ENCODE measurements around the gene METTL16.

Gene METTL16

GRCh38 chr17:2380950-2381649 is 130.6 kb downstream of the METTL16 start:
- H3K9me3 ChIP-seq (ENCODE audit: low read length) = no peaks in the 10 kb centered on the region
- H3K36me3 ChIP-seq (ENCODE audit: insufficient read depth, low read length) = peaks cover 40% of the 10 kb centered on the region
- H2AFZ ChIP-seq (ENCODE audit: low read depth, low read length) = no peak overlapping the region
- H3K4me1 ChIP-seq (ENCODE audit: insufficient read depth, low read length) = peaks cover 25% of the 10 kb centered on the region
- no peaks in the 10 kb centered on the region for H3K27me3 ChIP-seq (ENCODE audit: insufficient read depth, low read length)
- H3K4me3 ChIP-seq (ENCODE audit: low read length) = no peak overlapping the region

DNA sequence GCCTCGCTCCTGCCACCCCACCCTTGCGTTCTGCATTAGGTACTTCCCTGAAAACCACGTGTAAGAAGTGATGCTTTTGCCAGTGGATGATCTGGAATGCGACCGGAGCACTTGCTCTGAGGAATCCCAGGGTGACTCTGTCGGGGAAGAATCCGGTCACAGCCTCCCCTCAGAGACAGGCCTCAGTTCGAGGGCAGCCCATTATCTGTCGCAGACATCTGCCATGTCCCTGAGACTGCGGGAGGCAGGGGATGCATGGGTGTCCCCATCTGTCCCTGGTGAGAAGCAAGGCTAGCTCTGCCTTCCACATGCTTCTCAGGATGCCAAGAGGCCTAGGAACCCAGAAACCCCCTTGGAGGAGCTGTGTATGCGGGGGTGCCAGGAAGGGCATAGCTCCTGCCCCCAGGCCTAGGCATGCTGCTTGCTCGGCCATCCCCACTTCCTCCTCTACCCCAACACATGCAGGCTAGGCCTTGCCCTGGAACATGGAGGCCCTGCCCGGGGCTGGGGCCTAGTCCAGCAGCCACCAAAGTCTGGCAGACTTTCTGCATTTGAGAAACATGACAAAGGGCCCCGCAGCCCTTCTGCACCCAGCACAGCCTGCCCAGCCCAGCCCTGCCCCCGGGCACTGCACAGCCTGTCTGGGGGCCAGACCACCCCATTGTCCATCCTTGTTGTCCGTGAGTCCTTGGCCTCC is 131.3 kb downstream of the METTL16 start:
- H2AFZ ChIP-seq (ENCODE audit: low read depth, low read length) = no peak overlapping the region
- no peak overlapping the region for H3K4me3 ChIP-seq (ENCODE audit: low read length)
- no peaks in the 10 kb centered on the region for H3K9me3 ChIP-seq (ENCODE audit: low read length)
- no peaks in the 10 kb centered on the region for H3K27me3 ChIP-seq (ENCODE audit: insufficient read depth, low read length)
- peaks cover 47% of the 10 kb centered on the region for H3K36me3 ChIP-seq (ENCODE audit: insufficient read depth, low read length)
- peaks cover 18% of the 10 kb centered on the region for H3K4me1 ChIP-seq (ENCODE audit: insufficient read depth, low read length)

GRCh38 chr17:2379489-2380225 is 132.0 kb downstream of the METTL16 start:
- H2AFZ ChIP-seq (ENCODE audit: low read depth, low read length) = no peak overlapping the region
- peaks cover 11% of the 10 kb centered on the region for H3K4me1 ChIP-seq (ENCODE audit: insufficient read depth, low read length)
- no peaks in the 10 kb centered on the region for H3K9me3 ChIP-seq (ENCODE audit: low read length)
- no peaks in the 10 kb centered on the region for H3K27me3 ChIP-seq (ENCODE audit: insufficient read depth, low read length)
- no peak overlapping the region for H3K4me3 ChIP-seq (ENCODE audit: low read length)
- H3K36me3 ChIP-seq (ENCODE audit: insufficient read depth, low read length) = peaks cover 50% of the 10 kb centered on the region

DNA sequence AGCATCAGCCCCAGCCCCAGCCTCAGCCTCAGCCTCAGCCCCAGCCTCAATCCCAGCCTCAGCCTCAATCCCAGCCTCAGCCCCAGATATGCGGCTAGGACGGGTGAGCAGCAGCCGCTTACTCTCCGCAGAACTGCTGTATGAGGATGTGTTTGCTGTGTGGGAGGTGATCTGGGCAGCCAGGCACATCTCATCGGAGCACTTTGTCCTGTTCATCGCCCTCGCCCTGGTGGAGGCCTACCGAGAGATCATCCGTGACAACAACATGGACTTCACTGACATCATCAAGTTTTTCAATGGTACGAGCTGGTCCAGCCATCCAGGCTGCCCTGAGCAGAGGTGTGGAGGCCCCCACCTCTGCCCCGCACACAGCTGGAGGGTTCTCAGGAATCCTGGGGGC is 132.8 kb downstream of the METTL16 start:
- Histone ChIP-seq H3K36me3 (ENCODE audit: insufficient read depth, low read length) (peaks cover 51% of the 10 kb centered on the region), H2AFZ (ENCODE audit: low read depth, low read length) (no peak overlapping the region), H3K27me3 (ENCODE audit: insufficient read depth, low read length) (no peaks in the 10 kb centered on the region), H3K9me3 (ENCODE audit: low read length) (no peaks in the 10 kb centered on the region), H3K4me1 (ENCODE audit: insufficient read depth, low read length) (peaks cover 4% of the 10 kb centered on the region), H3K4me3 (ENCODE audit: low read length) (no peak overlapping the region)

DNA sequence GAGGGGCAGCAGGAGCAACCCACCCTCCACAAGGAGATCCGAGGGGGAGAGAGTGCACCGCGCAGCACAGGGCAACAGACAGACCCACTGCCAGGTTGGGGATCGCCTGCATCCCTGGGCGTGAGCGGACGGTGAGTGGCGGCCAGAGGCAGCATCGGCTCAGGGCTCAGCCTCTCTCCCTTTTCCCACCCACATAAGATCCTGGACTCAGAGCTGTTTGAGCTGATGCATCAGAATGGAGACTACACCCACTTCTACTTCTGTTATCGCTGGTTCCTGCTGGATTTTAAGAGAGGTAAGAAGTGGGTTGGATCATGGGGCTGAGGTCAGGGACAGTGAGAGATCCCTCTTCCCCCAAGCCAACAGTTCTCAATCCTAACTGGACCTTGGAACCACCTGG is 134.0 kb downstream of the METTL16 start:
- Histone ChIP-seq H2AFZ (ENCODE audit: low read depth, low read length) (no peak overlapping the region), H3K36me3 (ENCODE audit: insufficient read depth, low read length) (peaks cover 64% of the 10 kb centered on the region), H3K4me3 (ENCODE audit: low read length) (no peak overlapping the region), H3K4me1 (ENCODE audit: insufficient read depth, low read length) (no peaks in the 10 kb centered on the region), H3K27me3 (ENCODE audit: insufficient read depth, low read length) (no peaks in the 10 kb centered on the region), H3K9me3 (ENCODE audit: low read length) (no peaks in the 10 kb centered on the region)

- Histone ChIP-seq H3K27me3 (ENCODE audit: insufficient read depth, low read length) (no peaks in the 10 kb centered on the region), H3K4me1 (ENCODE audit: insufficient read depth, low read length) (no peaks in the 10 kb centered on the region), H3K36me3 (ENCODE audit: insufficient read depth, low read length) (peaks cover 63% of the 10 kb centered on the region), H3K4me3 (ENCODE audit: low read length) (no peak overlapping the region), H2AFZ (ENCODE audit: low read depth, low read length) (no peak overlapping the region), H3K9me3 (ENCODE audit: low read length) (no peaks in the 10 kb centered on the region)
Observed at GRCh38 chr17:2376107-2376506, 135.6 kb downstream of the METTL16 start.

DNA sequence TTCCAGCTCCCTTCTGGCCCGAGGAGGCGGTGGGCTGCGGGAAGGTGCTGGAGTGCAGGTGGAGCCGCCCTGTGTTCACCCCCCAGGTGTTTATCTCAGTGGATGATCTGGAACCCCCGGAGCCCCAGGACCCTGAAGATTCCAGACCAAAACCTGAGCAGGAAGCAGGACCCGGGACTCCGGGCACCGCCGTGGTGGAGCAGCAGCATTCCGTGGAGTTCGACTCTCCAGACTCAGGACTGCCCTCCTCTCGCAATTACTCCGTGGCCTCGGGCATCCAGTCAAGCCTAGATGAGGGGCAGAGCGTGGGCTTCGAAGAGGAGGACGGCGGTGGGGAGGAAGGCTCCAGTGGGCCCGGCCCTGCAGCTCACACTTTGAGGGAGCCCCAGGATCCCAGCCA is 136.3 kb downstream of the METTL16 start:
- H2AFZ ChIP-seq (ENCODE audit: low read depth, low read length) = no peak overlapping the region
- H3K27me3 ChIP-seq (ENCODE audit: insufficient read depth, low read length) = no peaks in the 10 kb centered on the region
- H3K4me1 ChIP-seq (ENCODE audit: insufficient read depth, low read length) = no peaks in the 10 kb centered on the region
- H3K4me3 ChIP-seq (ENCODE audit: low read length) = no peak overlapping the region
- peaks cover 61% of the 10 kb centered on the region for H3K36me3 ChIP-seq (ENCODE audit: insufficient read depth, low read length)
- H3K9me3 ChIP-seq (ENCODE audit: low read length) = no peaks in the 10 kb centered on the region

DNA sequence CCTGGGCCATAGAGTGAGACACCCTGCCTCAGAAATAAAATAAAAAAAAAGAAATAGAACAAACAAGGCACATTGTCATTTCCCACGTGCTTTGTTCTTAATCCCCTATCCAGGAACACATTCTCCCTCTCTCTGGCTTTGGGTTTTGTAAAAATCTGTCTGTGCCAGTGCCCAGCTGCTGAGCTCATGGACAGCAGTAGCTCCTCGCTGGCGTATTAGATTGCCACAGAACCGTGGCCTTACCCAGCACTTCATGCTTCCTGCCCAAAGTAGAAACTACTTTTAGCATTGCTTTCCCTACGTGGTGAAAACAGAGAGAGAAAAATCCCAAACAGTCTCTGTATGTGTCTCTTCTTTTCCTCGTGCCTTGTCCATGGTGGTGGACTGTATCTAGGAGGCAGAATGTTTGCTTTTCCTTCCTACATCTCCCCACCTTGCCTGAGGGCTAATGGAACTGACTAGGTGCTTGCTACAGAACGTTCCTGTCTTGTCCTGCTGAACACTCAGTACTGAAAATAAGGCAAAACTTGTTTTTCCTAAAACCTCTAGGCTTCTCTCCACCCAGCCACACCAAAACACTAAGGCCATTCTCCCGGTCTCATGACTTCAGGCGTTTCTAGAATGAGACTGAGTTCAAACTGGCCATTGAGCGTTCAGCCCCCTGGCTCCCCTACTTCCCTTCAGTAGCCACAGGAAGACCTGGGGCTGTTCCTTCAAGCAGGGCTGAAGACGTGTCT is 137.0 kb downstream of the METTL16 start:
- H3K36me3 ChIP-seq (ENCODE audit: insufficient read depth, low read length) = peaks cover 55% of the 10 kb centered on the region

GRCh38 chr17:2373179-2373578 is 138.5 kb downstream of the METTL16 start:
- no peaks in the 10 kb centered on the region for H3K9me3 ChIP-seq (ENCODE audit: low read length)
- no peak overlapping the region for H2AFZ ChIP-seq (ENCODE audit: low read depth, low read length)
- H3K4me1 ChIP-seq (ENCODE audit: insufficient read depth, low read length) = no peaks in the 10 kb centered on the region
- no peaks in the 10 kb centered on the region for H3K27me3 ChIP-seq (ENCODE audit: insufficient read depth, low read length)
- peaks cover 46% of the 10 kb centered on the region for H3K36me3 ChIP-seq (ENCODE audit: insufficient read depth, low read length)
- H3K4me3 ChIP-seq (ENCODE audit: low read length) = no peak overlapping the region

More for the DNA sequence above, 137.0 kb downstream of the METTL16 start:
- no peaks in the 10 kb centered on the region for H3K4me1 ChIP-seq (ENCODE audit: insufficient read depth, low read length)
- no peak overlapping the region for H2AFZ ChIP-seq (ENCODE audit: low read depth, low read length)
- no peaks in the 10 kb centered on the region for H3K27me3 ChIP-seq (ENCODE audit: insufficient read depth, low read length)
- no peak overlapping the region for H3K4me3 ChIP-seq (ENCODE audit: low read length)
- no peaks in the 10 kb centered on the region for H3K9me3 ChIP-seq (ENCODE audit: low read length)

- Histone ChIP-seq H3K9me3 (ENCODE audit: low read length) (no peaks in the 10 kb centered on the region), H2AFZ (ENCODE audit: low read depth, low read length) (no peak overlapping the region), H3K4me3 (ENCODE audit: low read length) (no peak overlapping the region), H3K36me3 (ENCODE audit: insufficient read depth, low read length) (peaks cover 42% of the 10 kb centered on the region), H3K27me3 (ENCODE audit: insufficient read depth, low read length) (no peaks in the 10 kb centered on the region), H3K4me1 (ENCODE audit: insufficient read depth, low read length) (no peaks in the 10 kb centered on the region)
Observed at GRCh38 chr17:2372681-2373080, 139.0 kb downstream of the METTL16 start.

DNA sequence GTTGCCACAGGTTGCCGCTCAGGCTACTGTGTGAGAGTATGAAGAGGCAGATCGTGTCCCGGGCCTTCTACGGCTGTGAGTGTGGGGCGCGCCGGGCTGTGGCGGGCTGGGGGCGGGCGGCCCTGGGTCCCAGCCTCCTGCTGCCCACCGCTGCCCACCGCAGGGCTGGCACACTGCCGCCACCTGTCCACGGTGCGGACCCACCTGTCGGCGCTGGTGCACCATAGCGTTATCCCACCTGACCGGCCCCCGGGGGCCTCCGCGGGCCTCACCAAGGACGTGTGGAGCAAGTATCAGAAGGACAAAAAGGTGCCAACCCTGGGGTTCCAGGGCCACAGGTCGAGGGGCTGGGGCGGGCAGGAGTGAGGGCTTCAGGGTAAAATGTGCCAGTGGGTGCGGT is 139.5 kb downstream of the METTL16 start:
- Histone ChIP-seq H3K9me3 (ENCODE audit: low read length) (no peaks in the 10 kb centered on the region), H2AFZ (ENCODE audit: low read depth, low read length) (no peak overlapping the region), H3K27me3 (ENCODE audit: insufficient read depth, low read length) (no peaks in the 10 kb centered on the region), H3K4me3 (ENCODE audit: low read length) (no peak overlapping the region), H3K4me1 (ENCODE audit: insufficient read depth, low read length) (no peaks in the 10 kb centered on the region), H3K36me3 (ENCODE audit: insufficient read depth, low read length) (peaks cover 40% of the 10 kb centered on the region)

DNA sequence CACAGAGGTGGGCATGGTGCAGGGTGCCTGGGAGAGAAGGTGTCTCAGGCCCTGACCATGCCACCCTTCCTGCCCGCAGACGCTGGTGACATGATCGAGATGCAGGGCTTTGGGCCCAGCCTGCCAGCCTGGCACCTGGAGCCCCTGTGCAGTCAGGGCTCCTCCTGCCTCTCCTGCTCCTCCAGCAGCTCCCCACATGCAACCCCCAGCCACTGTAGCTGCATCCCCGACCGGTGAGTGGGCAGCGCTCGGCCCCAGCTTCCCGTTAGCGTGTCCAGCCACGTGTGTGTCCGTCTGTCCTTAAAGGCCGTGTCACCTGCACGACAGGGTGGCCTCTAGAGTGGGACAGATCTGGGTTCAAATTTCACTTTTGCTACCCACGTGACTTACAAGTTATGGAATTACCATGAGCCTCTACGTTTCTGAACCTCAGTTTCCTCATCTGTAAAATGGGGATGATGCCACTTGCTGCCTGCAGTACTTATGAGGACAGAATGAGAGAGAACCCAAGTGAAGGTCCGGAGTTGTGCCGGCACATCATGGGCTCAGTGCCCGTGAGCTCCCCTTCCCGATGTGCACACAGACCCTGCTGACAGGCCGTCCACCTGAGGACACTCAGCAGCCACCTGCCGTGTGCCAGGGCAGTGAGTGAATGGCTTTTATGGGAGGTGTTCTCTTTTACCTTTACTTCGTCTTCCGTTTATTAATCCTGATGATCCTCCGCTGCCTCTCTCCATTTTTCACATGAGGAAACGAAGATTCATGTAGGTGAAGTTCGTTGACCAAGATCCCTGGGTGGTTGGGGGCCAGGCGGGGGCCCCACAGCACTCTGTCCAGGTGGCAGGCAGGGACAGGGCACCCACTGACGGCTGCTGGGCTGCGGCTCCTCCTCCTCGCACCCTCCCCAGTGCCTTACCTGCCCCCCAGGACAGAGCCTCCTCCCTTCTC is 140.2 kb downstream of the METTL16 start:
- Histone ChIP-seq H3K36me3 (ENCODE audit: insufficient read depth, low read length) (peaks cover 34% of the 10 kb centered on the region), H2AFZ (ENCODE audit: low read depth, low read length) (no peak overlapping the region), H3K4me3 (ENCODE audit: low read length) (no peak overlapping the region), H3K4me1 (ENCODE audit: insufficient read depth, low read length) (no peaks in the 10 kb centered on the region), H3K9me3 (ENCODE audit: low read length) (no peaks in the 10 kb centered on the region), H3K27me3 (ENCODE audit: insufficient read depth, low read length) (no peaks in the 10 kb centered on the region)
